GM12864 (cell line): Measurements from ENCODE around the gene NINJ2.

ENCODE experiments used
- DNase-seq: peaks from one replicate; pipeline ENCODE4 v3.0.0-alpha.2; 2011; ENCODE audit warnings: low read depth
- H3K4me3 ChIP-seq: 2 replicates; pipeline ENCODE4 v1.5.1; 2011; ENCODE audit warnings: mild to moderate bottlenecking, low read depth, low read length, control low read depth
- CTCF ChIP-seq: IDR thresholded peaks from 2 replicates; pipeline ENCODE4 v1.5.1; 2011; ENCODE audit warnings: low read depth, mild to moderate bottlenecking, moderate library complexity, low read length, control low read depth, inconsistent platforms; ENCODE audit errors: missing control alignments

NINJ2 gene

GRCh38 chr12:559906-560455, 103.3 kb downstream of the NINJ2 start:
- TF ChIP-seq CTCF, result no peak
- no peak for DNase-seq
- no peak overlapping the region for H3K4me3 ChIP-seq

GRCh38 chr12:559208-559905, 103.9 kb downstream of the NINJ2 start:
- H3K4me3 ChIP-seq, result no peak overlapping the region
- TF ChIP-seq CTCF, result no peak
- DNase-seq, result no peak

GRCh38 chr12:558580-558979, 104.7 kb downstream of the NINJ2 start:
- TF ChIP-seq CTCF, result no peak
- no peak for DNase-seq
- H3K4me3 ChIP-seq, result no peak overlapping the region

- DNase-seq, result no peak
- H3K4me3 ChIP-seq, result no peak overlapping the region
- TF ChIP-seq CTCF, result no peak
Measured at GRCh38 chr12:556498-556897, 106.7 kb downstream of the NINJ2 start.

- no peak overlapping the region for H3K4me3 ChIP-seq
- DNase-seq, result no peak
- TF ChIP-seq CTCF, result no peak
Measured at GRCh38 chr12:554001-554285, 109.3 kb downstream of the NINJ2 start.

- no peak for DNase-seq
- no peak overlapping the region for H3K4me3 ChIP-seq
- TF ChIP-seq CTCF, result no peak
Measured at GRCh38 chr12:553216-554000, 109.8 kb downstream of the NINJ2 start.

GRCh38 chr12:552466-552865, 110.8 kb downstream of the NINJ2 start:
- no peak for TF ChIP-seq CTCF
- no peak overlapping the region for H3K4me3 ChIP-seq
- DNase-seq, result no peak
